Uterus (tissue), 2 donors: Measurements from ENCODE around the gene IGFL3.

Experiments used
- CTCF ChIP-seq, 4 experiments: fragments of 200-600 bp in 2 of 4; fragments of 450-650 bp in 2 of 4; sonication (generic) in 2 of 4; IDR thresholded peaks; one replicate each; pipeline ENCODE4 v1.5.1; 2016 to 2019; ENCODE audit warnings: antibody characterized with exemption in 4 of 4, mild to moderate bottlenecking in 2 of 4, moderate library complexity in 1 of 4
- POLR2A ChIP-seq, 2 donors: fragments of 450-650 bp; IDR thresholded peaks; one replicate each; pipeline ENCODE4 v1.6.1; 2016; ENCODE audit warnings: antibody characterized with exemption in 2 of 2, mild to moderate bottlenecking in 1 of 2, moderate library complexity in 1 of 2

GRCh38 chr19:46112527-46112926, 12.0 kb downstream of the IGFL3 start:
- no peak for TF ChIP-seq CTCF (IDR thresholded peaks at IDR 0.05)
- no peak for TF ChIP-seq POLR2A (IDR thresholded peaks at IDR 0.05)
